AG04450 (cell line): ENCODE measurements around the gene VIPR2. TPM values are rescaled to one million over a fixed set of nuclear protein-coding genes. Genes with fewer than 3 reads are reported as not detected.

Experiments used
- CTCF ChIA-PET: fragments of 300-600, 350-600 bp; formaldehyde crosslinking; extraction: SDS; loops from one replicate; lab custom pipeline; 2022; ENCODE audit warnings: antibody characterized with exemption, inconsistent platforms; lab: Charles Lee
- POLR2A ChIA-PET: fragments of 350-600 bp; formaldehyde crosslinking; extraction: SDS; loops from one replicate; lab custom pipeline; 2021; ENCODE audit warnings: antibody characterized with exemption, inconsistent platforms; lab: Yijun Ruan, JAX
- DNase-seq: peaks from one replicate; pipeline ENCODE4 v3.0.0-alpha.2; 2011; ENCODE audit warnings: low read depth, low spot score
- H3K27ac ChIP-seq: one replicate; pipeline ENCODE4 v1.5.1; 2012; ENCODE audit warnings: low read depth, low read length, control low read depth
- H3K27me3 ChIP-seq: one replicate; pipeline ENCODE4 v1.6.0; 2012; ENCODE audit warnings: low read length; ENCODE audit not compliant: control insufficient read depth, insufficient read depth
- H3K4me3 ChIP-seq: 2 replicates; pipeline ENCODE4 v1.5.1; 2011; ENCODE audit warnings: mild to moderate bottlenecking, low read depth, low read length, control low read depth
- H3K9me3 ChIP-seq: 2 replicates; pipeline ENCODE4 v1.5.1; 2012; ENCODE audit warnings: low read length; ENCODE audit not compliant: control insufficient read depth, insufficient read depth
- CTCF ChIP-seq: IDR thresholded peaks from 2 replicates; pipeline ENCODE4 v1.5.1; 2011; ENCODE audit warnings: low read depth, low read length, control low read depth, inconsistent platforms
- polyA plus RNA-seq: library from polyadenylated mRNA; depleted of rRNA; stranded (reverse); fragments of >200 nt; gene quantifications from 2 replicates; pipeline ENCODE4 v1.2.3, GENCODE V29; 2011

VIPR2 gene
- polyA plus RNA-seq, 1 experiment, result not detected

GRCh38 chr7:159033956-159034355, 110.7 kb downstream of the VIPR2 start:
- CTCF ChIA-PET, result no interaction called here

GRCh38 chr7:159033473-159033825, 111.2 kb downstream of the VIPR2 start:
- Histone ChIP-seq H3K27me3 (no peaks in the 10 kb centered on the region), H3K9me3 (peaks cover 84% of the 10 kb centered on the region), H3K27ac (no peak overlapping the region), H3K4me3 (no peak overlapping the region)
- DNase-seq, result no peak
- ChIA-PET POLR2A (no interaction called here), CTCF (no interaction called here)
- TF ChIP-seq CTCF, result no peak

More at GRCh38 chr7:159033956-159034355, 110.7 kb downstream of the VIPR2 start:
- no peak for DNase-seq
- TF ChIP-seq CTCF, result no peak
- no peaks in the 10 kb centered on the region for H3K27me3 ChIP-seq
- no peak overlapping the region for H3K27ac ChIP-seq
- POLR2A ChIA-PET, result no interaction called here
- peaks cover 82% of the 10 kb centered on the region for H3K9me3 ChIP-seq
- no peak overlapping the region for H3K4me3 ChIP-seq

GRCh38 chr7:159032753-159033472, 111.8 kb downstream of the VIPR2 start:
- H3K9me3 ChIP-seq, result peaks cover 86% of the 10 kb centered on the region
- TF ChIP-seq CTCF, result no peak
- H3K27me3 ChIP-seq, result no peaks in the 10 kb centered on the region
- no peak overlapping the region for H3K27ac ChIP-seq
- ChIA-PET POLR2A (no interaction called here), CTCF (no interaction called here)
- H3K4me3 ChIP-seq, result no peak overlapping the region
- DNase-seq, result no peak

- no peak for DNase-seq
- Histone ChIP-seq H3K27ac (no peak overlapping the region), H3K9me3 (peaks cover 90% of the 10 kb centered on the region), H3K27me3 (no peaks in the 10 kb centered on the region), H3K4me3 (no peak overlapping the region)
- TF ChIP-seq CTCF, result no peak
- ChIA-PET CTCF (no interaction called here), POLR2A (no interaction called here)
These were observed 112.3 kb downstream of the VIPR2 start for GRCh38 chr7:159032322-159032721.

DNA sequence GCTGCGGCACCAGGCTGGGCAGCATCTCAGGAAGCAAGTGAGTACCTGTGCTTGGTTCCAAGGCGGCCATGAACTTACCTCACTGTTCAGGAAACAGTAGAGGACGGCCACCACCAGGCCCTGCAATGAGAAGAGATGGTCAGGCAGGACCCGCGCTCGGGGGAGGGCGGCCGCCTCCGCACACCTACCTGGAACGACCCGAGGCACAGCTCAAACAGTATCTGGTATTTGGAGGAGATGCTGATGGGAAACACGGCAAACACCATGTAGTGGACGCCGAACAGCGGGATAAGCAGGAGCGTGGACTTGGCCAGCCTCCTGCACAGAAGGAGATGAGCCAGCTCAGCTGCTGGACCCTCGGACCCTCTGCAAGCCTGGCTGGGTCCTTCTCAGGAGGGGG, 112.9 kb downstream of the VIPR2 start:
- no peak for TF ChIP-seq CTCF
- no peak overlapping the region for H3K27ac ChIP-seq
- H3K4me3 ChIP-seq, result no peak overlapping the region
- no peaks in the 10 kb centered on the region for H3K27me3 ChIP-seq
- ChIA-PET POLR2A (no interaction called here), CTCF (no interaction called here)
- H3K9me3 ChIP-seq, result peaks cover 90% of the 10 kb centered on the region
- no peak for DNase-seq
